HG03095 (cell line): ENCODE measurements around the gene BBS7.

ENCODE experiments used
- ATAC-seq: cut with Tn5 transposase; IDR thresholded peaks from one replicate; pipeline ENCODE4 v1.9.1; 2021; ENCODE audit warnings: moderate library complexity; ENCODE audit not compliant: unreplicated experiment

The BBS7 gene

DNA sequence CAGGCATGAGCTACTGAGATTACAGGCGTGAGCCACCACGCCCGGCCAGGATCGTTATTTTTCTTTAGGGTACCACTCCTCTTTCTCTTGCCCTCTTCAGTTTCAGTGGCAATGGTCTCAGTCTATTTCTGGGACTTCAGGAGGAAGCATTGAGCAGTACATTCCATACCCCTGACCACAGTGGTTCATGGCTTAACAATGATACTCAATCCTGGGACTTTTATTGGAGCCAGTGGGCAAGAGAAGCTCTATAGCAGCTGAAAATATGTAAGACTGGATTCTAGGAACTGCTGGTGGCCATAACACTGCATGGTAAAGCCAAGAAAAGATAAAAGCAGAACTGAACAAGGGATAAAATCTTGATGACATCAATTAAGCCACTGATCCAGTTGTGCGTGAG lies 40.8 kb downstream of the BBS7 start:
- no peak for ATAC-seq

DNA sequence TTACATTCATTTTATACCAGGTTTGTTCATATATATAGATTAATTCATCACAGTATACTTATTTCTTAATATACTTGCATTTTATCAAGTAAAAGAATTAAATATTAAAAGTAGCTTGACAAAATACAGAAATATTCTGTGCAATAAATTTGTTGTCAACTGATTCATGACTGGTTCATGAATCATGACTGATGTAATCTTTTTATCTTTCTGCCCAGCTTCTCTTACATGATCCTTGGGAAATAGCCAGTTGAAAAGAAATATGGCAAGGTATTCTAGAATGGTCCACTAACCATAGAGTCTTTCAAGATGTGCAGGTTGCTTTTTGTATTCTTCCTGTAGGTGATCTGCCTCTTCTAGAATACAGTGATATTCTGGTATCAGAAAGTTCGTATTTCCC lies 42.4 kb downstream of the BBS7 start:
- ATAC-seq: no peak

DNA sequence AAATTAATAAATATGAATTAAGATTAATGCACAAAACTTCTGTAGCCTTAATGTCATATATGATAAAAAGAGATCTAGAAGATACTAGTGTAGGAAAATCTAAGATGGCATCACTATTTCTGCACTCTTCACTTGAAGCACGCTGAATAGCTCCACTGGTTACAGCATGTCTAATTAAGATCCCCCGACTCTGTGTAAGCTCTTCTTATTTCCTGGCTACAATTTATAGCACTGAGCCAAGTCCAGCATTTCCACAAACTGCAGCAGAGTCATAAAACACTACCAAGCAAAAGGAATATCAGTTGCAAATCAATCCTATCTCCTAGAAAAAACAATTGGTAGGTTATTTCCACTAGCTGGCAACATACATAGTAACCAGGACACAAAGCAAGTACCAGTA lies 45.3 kb downstream of the BBS7 start:
- ATAC-seq: no peak

DNA sequence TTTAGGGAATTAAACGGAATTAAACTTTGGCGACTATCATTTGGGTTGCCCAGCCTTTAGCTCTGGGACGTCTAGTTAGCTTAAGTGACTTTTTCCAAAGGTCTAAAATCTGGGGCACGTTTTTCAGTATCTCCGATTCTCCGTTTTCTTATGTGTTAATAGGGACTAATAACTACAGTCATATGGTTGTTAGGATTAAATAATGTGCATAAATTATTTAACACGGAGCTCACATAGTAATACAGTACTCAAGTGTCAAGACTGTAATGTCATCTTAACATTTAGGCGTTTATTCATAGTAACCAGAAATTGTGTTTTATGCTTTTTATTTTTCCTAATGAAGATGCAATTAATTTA lies 46.1 kb downstream of the BBS7 start:
- no peak for ATAC-seq

- peak; percentile 93 for ATAC-seq
These were observed 46.6 kb downstream of the BBS7 start, which contains the start of gene CCNA2 for GRCh38 chr4:121823505-121824170. Gene CCNA2 (minus strand): TSS chr4:121823883. CDS start chr4:121823628, 255 bp downstream.

GRCh38 chr4:121822796-121823504 lies 47.3 kb downstream of the BBS7 start:
- ATAC-seq: peak; percentile 47

DNA sequence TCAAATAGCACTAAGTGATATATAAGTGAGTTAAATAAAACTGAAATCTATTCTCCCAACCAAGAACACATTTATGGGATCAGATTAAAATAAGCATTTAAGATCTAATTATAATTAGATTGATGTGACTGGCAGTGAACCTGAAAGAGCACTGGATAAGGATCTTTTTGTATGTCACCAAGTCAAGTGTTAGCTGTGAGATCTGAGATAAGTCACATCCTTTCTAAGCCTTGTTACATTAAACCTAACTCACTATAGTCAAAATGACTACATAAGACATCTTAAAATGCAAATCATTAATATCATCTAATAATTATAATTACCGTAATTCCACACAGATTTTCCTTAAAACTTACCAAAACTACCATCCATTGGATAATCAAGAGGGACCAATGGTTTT lies 48.2 kb downstream of the BBS7 start:
- ATAC-seq: no peak

DNA sequence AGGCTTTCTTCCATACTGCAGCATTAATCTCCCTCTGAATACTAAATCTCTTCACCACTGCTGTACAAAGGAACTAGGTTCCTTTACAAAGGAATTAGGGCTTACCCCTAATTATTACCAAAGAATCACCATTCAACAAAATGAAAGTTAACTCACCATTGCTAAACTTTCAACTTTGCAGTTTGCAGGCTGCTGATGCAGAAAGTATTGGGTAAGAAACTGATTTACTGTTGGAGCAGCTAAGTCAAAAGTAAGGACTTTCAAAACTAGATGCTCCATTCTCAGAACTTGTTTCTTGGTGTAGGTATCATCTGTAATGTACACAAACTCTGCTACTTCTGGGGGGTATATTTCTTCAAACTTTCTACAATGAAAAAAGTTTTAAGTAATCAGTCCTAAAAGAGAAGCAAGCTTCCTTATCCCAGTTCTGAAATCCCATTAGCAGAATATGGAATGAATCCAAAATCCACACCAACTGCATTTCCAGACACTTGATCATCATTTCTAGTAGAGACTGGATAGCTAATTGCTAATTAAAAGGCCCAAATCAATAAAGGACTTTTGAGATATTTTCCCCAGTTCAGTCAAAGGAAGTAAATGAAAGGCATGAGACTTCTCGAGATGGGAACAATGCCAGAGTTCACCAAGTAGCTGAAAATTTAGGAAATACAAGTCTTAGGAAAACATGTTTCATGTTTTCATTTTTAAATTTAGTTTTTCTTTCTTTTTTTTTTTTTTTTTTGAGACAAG lies 50.9 kb downstream of the BBS7 start:
- ATAC-seq: no peak

- ATAC-seq: no peak
These were observed 52.1 kb downstream of the BBS7 start for GRCh38 chr4:121818215-121818614.

DNA sequence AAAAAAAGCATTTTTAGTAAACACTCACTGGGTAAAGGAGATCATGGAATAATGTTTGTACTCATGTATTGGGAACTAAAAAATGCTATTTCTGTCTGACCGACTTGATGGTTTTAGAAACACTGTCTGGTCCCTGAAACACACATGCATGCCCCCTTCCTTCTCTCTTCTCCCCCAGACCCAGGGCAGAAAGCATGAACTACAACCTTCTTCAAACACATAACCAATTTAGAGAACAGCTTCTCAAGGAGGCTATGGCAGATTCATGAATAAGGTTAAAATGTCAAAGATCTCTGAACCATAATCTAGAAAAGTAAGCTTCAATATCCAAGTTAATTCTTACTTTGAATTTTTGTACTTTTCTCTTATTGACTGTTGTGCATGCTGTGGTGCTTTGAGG lies 52.6 kb downstream of the BBS7 start:
- no peak for ATAC-seq

DNA sequence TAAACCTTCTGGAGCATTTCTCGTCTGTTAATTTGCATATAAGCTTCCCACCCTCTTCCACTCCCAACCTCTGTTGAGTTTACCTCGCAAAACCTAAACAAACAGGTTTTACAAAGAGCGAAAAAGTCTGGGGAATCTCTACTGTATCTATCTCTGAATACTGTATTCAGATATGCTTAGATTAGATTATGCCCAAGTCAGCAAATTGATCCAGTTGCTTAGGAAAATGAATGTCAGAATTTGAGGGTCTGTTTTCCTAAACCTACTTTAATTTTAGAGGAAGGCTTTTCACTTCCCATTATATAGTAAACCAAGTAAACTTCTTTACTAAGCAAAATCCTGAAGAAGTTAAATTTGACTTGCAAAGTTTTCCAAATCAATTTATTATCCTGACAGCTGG lies 53.3 kb downstream of the BBS7 start:
- ATAC-seq: no peak

DNA sequence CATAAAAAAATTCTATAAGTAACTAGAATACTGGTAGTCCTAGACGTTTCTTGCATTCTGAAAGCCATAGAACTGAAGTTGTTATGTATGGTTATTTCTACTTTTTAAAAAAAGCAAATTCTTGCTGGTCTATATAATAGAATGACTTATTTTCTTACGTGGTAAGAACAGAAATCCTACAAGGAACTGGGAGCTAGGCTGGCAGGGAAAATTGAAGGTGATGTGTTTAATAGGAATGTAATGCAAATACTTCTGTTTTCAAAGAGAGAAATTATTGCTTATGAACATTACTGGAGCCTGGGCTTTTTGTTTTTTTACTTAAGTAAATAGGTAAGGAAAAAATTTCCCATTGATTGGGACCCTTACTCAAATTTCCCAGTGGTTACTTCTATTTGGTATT lies 55.5 kb downstream of the BBS7 start:
- ATAC-seq: no peak

- ATAC-seq: no peak
These were observed 59.2 kb downstream of the BBS7 start for GRCh38 chr4:121811122-121811521.

GRCh38 chr4:121806411-121806810 lies 63.9 kb downstream of the BBS7 start:
- ATAC-seq: no peak

DNA sequence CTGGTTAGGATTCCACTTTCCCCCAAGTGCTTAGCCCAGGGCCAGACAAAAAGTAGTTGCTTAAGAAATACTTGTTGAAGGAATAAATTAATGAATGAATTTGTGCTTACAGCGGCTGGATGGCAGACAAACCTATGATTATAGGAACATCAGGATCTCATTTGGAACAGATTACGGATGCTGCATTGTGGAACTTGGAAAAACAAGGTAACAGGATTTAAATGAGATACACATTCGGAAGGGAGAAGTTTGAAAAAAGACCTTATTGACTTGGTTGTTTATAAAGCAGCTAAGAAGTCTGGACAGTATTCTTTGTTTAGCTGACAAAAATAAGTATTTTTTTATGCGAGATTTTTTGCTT lies 68.6 kb downstream of the BBS7 start:
- ATAC-seq: no peak

- peak; percentile 85 for ATAC-seq
These were observed 69.1 kb downstream of the BBS7 start, which contains the start of gene EXOSC9 for GRCh38 chr4:121800961-121801714. Gene EXOSC9 (plus strand): TSS chr4:121801323. CDS start chr4:121801425, 102 bp downstream.

DNA sequence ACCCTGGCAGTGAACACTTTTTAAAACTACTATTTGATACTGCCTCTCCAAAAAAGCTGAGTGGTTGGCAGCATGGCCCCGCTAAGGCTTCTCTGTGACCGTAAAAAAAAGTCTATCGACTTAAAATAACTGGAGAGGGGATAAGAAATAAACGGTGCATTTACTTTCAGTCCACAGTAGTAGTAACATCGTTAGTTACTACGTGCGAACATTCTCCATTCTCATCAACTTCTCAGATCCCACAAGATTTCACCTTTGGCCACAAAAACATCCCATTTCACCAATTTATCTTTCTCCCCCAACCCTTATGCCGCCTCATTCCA lies 69.7 kb downstream of the BBS7 start:
- ATAC-seq: peak; percentile 33

GRCh38 chr4:121799867-121800501 lies 70.3 kb downstream of the BBS7 start:
- ATAC-seq: no peak

- ATAC-seq: no peak
These were observed 71.0 kb downstream of the BBS7 start for GRCh38 chr4:121799208-121799823.

GRCh38 chr4:121796283-121796682 lies 74.0 kb downstream of the BBS7 start:
- ATAC-seq: no peak
